22Rv1 (cell line): ENCODE results near the gene IRX2.

Experiments
- CTCF ChIP-seq: fragments of 450-650 bp; IDR thresholded peaks from 2 replicates; pipeline ENCODE4 v1.5.1; 2017; ENCODE audit warnings: mild to moderate bottlenecking
- ZFX ChIP-seq: fragments of 450-650 bp; IDR thresholded peaks from 2 replicates; pipeline ENCODE4 v1.6.1; 2017; ENCODE audit warnings: antibody characterized with exemption, borderline replicate concordance

GRCh38 chr5:2773327-2773726 is 21.9 kb upstream of the IRX2 start:
- TF ChIP-seq CTCF (no peak), ZFX (no peak)
